Progenitor cell of endocrine pancreas (in vitro differentiated cells): Measurements from ENCODE around the gene RIMBP2. TPM values are rescaled to one million over a fixed set of nuclear protein-coding genes. Genes with fewer than 3 reads are reported as not detected.

Experiments
- DNase-seq: peaks from one replicate; pipeline ENCODE4 v3.0.0; 2021; ENCODE audit warnings: low spot score; ENCODE audit not compliant: unreplicated experiment
- H3K27ac Mint-ChIP-seq: 2 replicates; pipeline ENCODE4 v1.8.0; 2021; ENCODE audit warnings: mild to moderate bottlenecking, moderate library complexity, mixed read lengths
- H3K27me3 Mint-ChIP-seq: 2 replicates; pipeline ENCODE4 v1.8.0; 2021; ENCODE audit warnings: mixed read lengths
- H3K36me3 Mint-ChIP-seq: 2 replicates; pipeline ENCODE4 v1.8.0; 2022; ENCODE audit warnings: mixed read lengths; ENCODE audit not compliant: insufficient read depth
- H3K4me1 Mint-ChIP-seq: 2 replicates; pipeline ENCODE4 v1.8.0; 2021; ENCODE audit warnings: low read depth, mixed read lengths
- H3K4me3 Mint-ChIP-seq: 2 replicates; pipeline ENCODE4 v1.8.0; 2021; ENCODE audit warnings: low read depth, mild to moderate bottlenecking, moderate library complexity, mixed read lengths
- H3K9me3 Mint-ChIP-seq: 2 replicates; pipeline ENCODE4 v1.8.0; 2021; ENCODE audit warnings: low read depth, mixed read lengths
- CTCF ChIP-seq: fragments of 200-600 bp; sonication (generic); IDR thresholded peaks from one replicate; pipeline ENCODE4 v1.5.0; 2021; ENCODE audit warnings: antibody characterized with exemption, mild to moderate bottlenecking; ENCODE audit not compliant: unreplicated experiment
- total RNA-seq: library from RNA; stranded (reverse); gene quantifications from 2 replicates; pipeline ENCODE4 v1.2.1, GENCODE V29; 2021

RIMBP2 gene
- total RNA-seq, 1 donor from 2014 or later = 31.6 TPM

- Mint-ChIP-seq H3K4me1 (peaks cover under 1% of the 10 kb centered on the region), H3K27me3 (peaks cover 10% of the 10 kb centered on the region), H3K27ac (no peak overlapping the region), H3K36me3 (peaks cover 2% of the 10 kb centered on the region), H3K4me3 (no peak overlapping the region), H3K9me3 (no peaks in the 10 kb centered on the region)
- DNase-seq = no peak
- TF ChIP-seq CTCF = no peak
These were observed 291.0 kb downstream of the RIMBP2 start for GRCh38 chr12:130424858-130425697.

- Mint-ChIP-seq H3K27me3 (peaks cover 12% of the 10 kb centered on the region), H3K9me3 (no peaks in the 10 kb centered on the region), H3K27ac (no peak overlapping the region), H3K36me3 (peaks cover 2% of the 10 kb centered on the region), H3K4me1 (peaks cover 2% of the 10 kb centered on the region), H3K4me3 (no peak overlapping the region)
- TF ChIP-seq CTCF = no peak
- no peak for DNase-seq
These were observed 291.9 kb downstream of the RIMBP2 start for GRCh38 chr12:130423991-130424857.

GRCh38 chr12:130423136-130423535 is 293.0 kb downstream of the RIMBP2 start:
- Mint-ChIP-seq H3K4me3 (no peak overlapping the region), H3K27ac (no peak overlapping the region), H3K36me3 (peaks cover 2% of the 10 kb centered on the region), H3K4me1 (peaks cover 2% of the 10 kb centered on the region), H3K27me3 (peaks cover 12% of the 10 kb centered on the region), H3K9me3 (no peaks in the 10 kb centered on the region)
- TF ChIP-seq CTCF = no peak
- DNase-seq = no peak

- H3K4me3 Mint-ChIP-seq = no peak overlapping the region
- TF ChIP-seq CTCF = no peak
- H3K27ac Mint-ChIP-seq = no peak overlapping the region
- H3K27me3 Mint-ChIP-seq = peaks cover 13% of the 10 kb centered on the region
- DNase-seq = no peak
- H3K9me3 Mint-ChIP-seq = no peaks in the 10 kb centered on the region
- H3K4me1 Mint-ChIP-seq = peaks cover 2% of the 10 kb centered on the region
- peaks cover 2% of the 10 kb centered on the region for H3K36me3 Mint-ChIP-seq
These were observed 293.4 kb downstream of the RIMBP2 start for GRCh38 chr12:130422676-130423075.

- H3K27ac Mint-ChIP-seq = no peak overlapping the region
- DNase-seq = no peak
- H3K9me3 Mint-ChIP-seq = no peaks in the 10 kb centered on the region
These were observed 294.2 kb downstream of the RIMBP2 start for GRCh38 chr12:130421896-130422295.

More at GRCh38 chr12:130421896-130422295, 294.2 kb downstream of the RIMBP2 start:
- Mint-ChIP-seq H3K27me3 (peaks cover 15% of the 10 kb centered on the region), H3K4me3 (no peak overlapping the region), H3K4me1 (peaks cover 2% of the 10 kb centered on the region), H3K36me3 (peaks cover 2% of the 10 kb centered on the region)
- no peak for TF ChIP-seq CTCF
